Left forelimb (tissue), 1 donor: ENCODE measurements around the gene RBL1.
"Not testable (repeated sequence)": the region's sequence is repeated elsewhere in the genome, so short reads cannot be mapped to it uniquely, and the experiment has no call there.

Experiments used
- DNase-seq: peaks from one replicate; pipeline ENCODE4 v3.0.0-alpha.2; 2018; ENCODE audit warnings: low spot score

RBL1 gene

GRCh38 chr20:37072293-37073196 lies 23.3 kb downstream of the RBL1 start:
- DNase-seq = no peak

GRCh38 chr20:37071481-37071911 lies 24.3 kb downstream of the RBL1 start:
- no peak for DNase-seq

DNA sequence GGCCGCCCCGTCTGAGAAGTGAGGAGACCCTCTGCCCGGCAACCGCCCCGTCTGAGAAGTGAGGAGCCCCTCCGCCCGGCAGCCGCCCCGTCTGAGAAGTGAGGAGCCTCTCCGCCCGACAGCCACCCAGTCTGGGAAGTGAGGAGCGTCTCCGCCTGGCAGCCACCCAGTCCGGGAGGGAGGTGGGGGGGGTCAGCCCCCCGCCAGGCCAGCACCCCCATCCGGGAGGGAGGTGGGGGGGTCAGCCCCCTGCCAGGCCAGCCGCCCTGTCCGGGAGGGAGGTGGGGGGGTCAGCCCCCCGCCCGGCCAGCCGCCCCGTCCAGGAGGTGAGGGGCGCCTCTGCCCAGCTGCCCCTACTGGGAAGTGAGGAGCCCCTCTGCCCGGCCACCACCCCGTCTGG lies 26.2 kb downstream of the RBL1 start:
- not testable (repeated sequence) for DNase-seq

DNA sequence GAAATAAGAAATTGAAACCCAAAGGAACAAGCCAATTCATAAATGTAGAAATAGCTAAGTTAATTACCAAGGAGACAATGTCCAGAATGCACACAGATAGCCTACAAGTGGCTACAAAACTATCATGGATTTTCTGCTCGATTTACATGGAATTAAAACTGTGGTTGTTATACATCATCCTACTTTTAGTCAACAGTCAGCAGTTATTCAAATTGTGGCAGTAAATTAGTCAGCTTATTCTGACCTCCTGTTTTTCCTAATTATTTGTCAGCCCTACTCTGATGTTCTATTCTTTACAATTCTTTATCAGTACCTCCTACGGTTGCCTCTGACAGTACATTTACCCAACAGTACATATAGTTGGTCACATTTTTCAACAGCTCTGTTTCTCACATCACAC lies 29.6 kb downstream of the RBL1 start:
- no peak for DNase-seq

- no peak for DNase-seq
Observed at GRCh38 chr20:37055276-37055675, 40.5 kb downstream of the RBL1 start.

GRCh38 chr20:37053230-37053950 lies 42.4 kb downstream of the RBL1 start:
- no peak for DNase-seq

- no peak for DNase-seq
Observed at GRCh38 chr20:37042986-37043972, 52.5 kb downstream of the RBL1 start.

- not testable (repeated sequence) for DNase-seq
Observed at GRCh38 chr20:37039366-37039765, 56.4 kb downstream of the RBL1 start.

DNA sequence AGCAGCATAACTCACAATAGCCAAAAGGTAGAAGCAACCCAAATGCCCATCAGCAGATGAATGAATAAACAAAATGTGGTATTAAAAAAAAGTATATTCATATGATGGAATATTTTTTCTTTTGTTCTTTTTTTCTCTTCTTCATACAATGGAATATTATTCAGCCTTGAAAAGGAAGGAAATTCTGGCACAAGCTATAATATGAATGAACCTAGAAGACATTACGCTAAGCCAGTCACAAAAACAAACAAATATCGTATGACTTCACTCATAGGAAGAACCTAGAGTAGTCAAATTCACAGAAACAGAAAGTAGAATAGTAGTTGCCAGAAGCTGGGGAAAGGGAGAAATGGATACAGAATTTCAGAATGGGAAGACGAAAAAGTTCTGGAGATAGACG lies 63.7 kb downstream of the RBL1 start:
- no peak for DNase-seq

DNA sequence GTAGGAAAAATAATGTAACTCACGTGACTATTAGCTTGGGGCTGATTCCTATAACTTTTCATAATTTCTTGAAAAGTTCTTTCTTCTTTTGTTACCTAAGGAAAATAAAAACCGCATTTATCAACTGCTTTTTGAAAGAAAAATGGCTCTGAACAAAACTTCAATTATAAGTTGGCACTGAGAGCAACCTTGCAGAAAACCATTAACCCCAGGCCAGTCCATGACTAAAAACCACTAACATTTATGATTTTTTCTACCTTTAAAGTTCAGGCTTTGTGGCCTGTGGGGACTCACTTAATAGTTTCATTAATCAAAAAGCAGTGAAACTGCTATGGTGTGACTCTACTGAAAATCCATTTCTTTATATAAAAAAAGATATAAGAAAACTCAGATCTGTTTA lies 75.2 kb downstream of the RBL1 start:
- no peak for DNase-seq

GRCh38 chr20:37012631-37013030 lies 83.2 kb downstream of the RBL1 start:
- not testable (repeated sequence) for DNase-seq

DNA sequence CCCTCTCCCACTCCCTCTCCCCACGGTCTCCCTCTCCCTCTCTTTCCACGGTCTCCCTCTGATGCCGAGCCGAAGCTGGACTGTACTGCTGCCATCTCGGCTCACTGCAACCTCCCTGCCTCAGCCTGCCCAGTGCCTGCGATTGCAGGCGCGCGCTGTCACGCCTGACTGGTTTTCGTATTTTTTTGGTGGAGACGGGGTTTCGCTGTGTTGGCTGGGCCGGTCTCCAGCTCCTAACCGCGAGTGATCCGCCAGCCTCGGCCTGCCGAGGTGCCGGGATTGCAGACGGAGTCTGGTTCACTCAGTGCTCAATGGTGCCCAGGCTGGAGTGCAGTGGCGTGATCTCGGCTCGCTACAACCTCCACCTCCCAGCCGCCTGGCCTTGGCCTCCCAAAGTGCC lies 83.9 kb downstream of the RBL1 start:
- not testable (repeated sequence) for DNase-seq

DNA sequence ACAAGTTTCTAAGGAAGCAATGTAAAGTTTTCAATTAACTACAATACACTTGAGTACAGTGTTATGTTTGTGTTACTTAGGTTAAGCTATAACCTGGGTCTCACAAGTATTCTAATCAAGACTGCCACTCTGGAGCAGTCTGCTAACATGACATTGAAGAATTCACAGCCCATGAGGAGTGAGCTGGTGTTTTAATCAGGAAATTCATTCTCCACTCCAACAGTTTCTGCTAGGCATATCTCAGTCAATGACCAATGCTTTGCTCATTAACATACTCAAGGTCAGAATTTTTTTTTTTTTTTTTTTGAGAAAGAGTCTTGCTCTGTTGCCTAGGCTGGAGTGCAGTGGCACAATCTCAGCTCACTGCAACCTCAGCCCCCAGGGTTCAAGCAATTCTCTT lies 84.7 kb downstream of the RBL1 start:
- no peak for DNase-seq

DNA sequence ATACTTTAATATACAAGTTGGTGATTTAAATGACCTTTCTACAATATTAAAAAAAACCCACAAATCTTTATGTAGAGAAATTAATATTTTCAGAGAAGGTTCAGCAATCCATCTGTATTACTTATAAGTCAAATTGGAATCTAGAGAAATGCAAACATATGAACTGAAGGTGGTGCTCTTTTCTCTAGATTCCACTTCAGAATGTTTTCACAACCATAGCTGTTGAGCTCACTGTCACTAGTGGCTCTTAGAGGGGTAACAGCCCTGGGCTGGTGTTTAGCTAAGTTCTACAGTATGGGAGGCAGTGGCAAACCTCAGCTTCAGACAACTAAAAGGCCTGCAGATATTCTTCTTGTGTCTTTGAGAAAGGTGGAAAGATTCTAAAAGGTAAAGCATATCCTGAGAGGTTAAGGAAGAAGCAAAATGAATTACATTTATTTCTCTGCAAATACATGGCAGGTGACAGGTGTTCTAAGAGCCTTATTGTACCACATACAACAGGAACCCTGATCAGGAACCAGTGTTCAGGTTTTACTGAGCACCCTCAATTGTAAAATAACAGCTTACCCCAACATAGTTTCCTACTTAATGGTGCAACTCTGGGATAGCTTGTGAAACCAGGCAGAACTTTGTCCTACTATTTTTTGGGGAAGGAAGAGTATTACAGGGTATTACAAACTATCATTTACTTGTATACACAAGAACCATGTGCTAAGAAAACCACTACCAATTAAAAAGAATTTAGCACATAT lies 87.7 kb downstream of the RBL1 start:
- DNase-seq = no peak

DNA sequence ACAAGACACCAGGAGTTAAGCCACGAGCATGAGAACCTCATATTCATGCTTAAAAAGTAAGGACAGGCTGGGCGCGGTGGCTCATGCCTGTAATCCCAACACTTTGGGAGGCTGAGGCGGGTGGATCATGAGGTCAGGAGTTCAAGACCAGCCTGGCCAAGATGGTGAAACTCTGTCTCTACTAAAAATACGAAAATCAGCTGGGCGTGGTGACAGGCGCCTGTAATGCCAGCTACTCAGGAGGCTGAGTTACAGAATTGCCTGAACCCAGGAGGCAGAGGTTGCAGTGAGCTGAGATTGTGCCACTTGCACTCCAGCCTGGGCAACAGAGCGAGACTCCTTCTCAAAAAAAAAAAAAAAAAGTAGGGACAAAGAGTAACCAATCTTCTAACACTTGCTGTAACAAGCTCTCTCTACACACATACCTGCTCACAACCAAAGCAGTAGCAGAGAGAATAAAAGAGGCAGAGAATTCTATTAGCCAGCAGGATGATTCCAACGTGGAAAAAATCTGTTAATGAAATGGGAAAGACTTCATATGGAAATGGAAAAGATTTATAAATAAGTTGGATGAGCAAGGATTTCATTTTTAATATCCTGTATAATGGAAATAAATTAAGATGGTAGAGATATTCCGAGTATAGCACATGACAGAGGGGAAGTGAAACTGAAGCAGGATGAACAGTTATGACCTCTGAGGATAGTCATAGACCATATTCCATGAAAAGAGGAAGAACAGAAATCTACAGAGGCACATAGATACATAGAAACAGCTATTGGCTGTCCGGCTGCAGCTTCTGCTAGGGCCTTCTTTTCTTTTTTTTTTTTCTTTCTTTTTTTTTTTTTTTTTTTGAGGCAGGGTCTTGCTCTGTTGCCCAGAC lies 90.5 kb downstream of the RBL1 start:
- DNase-seq = not testable (repeated sequence)

- DNase-seq = not testable (repeated sequence)
Observed at GRCh38 chr20:37001634-37002033, 94.2 kb downstream of the RBL1 start.

DNA sequence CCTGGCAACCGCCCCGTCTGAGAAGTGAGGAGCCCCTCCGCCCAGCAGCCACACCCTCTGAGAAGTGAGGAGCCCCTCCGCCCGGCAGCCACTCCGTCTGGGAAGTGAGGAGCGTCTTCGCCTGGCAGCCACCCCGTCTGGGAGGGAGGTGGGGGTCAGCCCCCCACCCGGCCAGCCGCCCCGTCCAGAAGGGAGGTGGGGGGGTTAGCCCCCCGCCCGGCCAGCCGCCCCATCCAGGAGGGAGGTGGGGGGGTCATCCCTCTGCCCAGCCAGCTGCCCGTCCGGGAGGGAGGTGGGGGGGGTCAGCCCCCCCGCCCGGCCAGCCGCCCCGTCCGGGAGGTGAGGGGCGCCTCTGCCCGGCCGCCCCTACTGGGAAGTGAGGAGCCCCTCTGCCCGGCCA lies 95.6 kb downstream of the RBL1 start:
- not testable (repeated sequence) for DNase-seq

DNA sequence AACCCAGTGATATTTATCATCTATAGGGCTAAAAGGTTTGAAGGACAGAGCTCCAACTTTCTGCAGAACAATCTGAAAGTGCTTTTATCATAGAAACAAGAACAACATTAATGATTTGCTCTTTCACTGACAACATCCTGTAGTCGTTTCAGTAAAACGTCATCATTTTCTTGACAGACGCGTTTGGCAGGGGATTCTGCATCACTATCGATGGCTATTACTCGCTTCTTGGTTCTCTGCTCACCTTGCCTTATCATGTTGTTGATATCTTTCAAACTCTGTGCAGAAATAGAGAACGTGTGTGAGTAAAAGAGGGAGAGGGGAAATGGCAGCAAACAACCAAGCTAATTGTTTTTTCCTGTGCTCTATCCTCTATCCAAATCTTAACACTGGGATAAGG lies 97.1 kb downstream of the RBL1 start:
- no peak for DNase-seq

GRCh38 chr20:36997121-36997520 lies 98.7 kb downstream of the RBL1 start:
- no peak for DNase-seq

DNA sequence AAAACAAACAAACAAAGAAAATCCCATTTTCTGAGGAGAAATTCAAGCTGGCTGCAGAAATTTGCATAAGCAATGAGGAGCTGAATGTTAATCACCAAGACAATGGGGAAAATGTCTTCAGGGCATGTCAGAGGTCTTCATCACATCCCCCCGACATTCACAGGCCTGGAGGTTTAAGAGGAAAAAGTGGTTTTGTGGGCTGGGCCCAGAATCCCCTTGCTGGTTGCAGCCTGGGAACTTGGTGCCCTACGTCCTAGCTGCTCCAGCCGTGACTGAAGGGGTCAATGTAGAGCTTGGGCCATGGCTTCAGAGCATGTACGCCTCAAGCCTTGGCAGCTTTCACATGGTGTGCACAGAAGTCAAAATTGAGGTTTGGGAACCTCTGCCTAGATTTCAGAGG lies 101.6 kb downstream of the RBL1 start:
- not testable (repeated sequence) for DNase-seq
